Spleen (tissue), 11 donors: ENCODE results near the gene ABCA4. TPM values are rescaled to one million over a fixed set of nuclear protein-coding genes. Genes with fewer than 3 reads are reported as not detected.

ENCODE experiments used
- DNase-seq: peaks from one replicate; pipeline ENCODE4 v3.0.0-alpha.2; 2020
- H3K27ac ChIP-seq, 8 donors: fragments of 200-600 bp; sonication (generic) in 7 of 8; 1 replicate in 4 of 8; 2 replicates in 4 of 8; pipeline versions ENCODE4 v1.5.0 to v1.8.0; 2016 to 2021; ENCODE audit warnings: inconsistent platforms in 4 of 8, mild to moderate bottlenecking in 4 of 8, moderate library complexity in 1 of 8
- H3K27me3 ChIP-seq, 7 donors: fragments of 200-600 bp; sonication (generic) in 6 of 7; replicated peaks in 1 of 7; 1 replicate in 4 of 7; 2 replicates in 3 of 7; pipeline versions ENCODE4 v1.5.0 to v1.8.0; 2016 to 2021; ENCODE audit warnings: inconsistent platforms in 3 of 7, mild to moderate bottlenecking in 1 of 7
- H3K36me3 ChIP-seq, 6 donors: fragments of 200-600 bp; sonication (generic) in 5 of 6; 1 replicate in 4 of 6; 2 replicates in 2 of 6; pipeline versions ENCODE4 v1.5.0 to v1.8.0; 2016 to 2021; ENCODE audit warnings: inconsistent platforms in 2 of 6
- H3K4me1 ChIP-seq, 6 donors: fragments of 200-600 bp; sonication (generic) in 5 of 6; 1 replicate in 3 of 6; 2 replicates in 3 of 6; pipeline versions ENCODE4 v1.5.0 to v1.8.0; 2016 to 2021; ENCODE audit warnings: inconsistent platforms in 3 of 6
- H3K4me3 ChIP-seq, 8 donors: fragments of 200-600 bp; sonication (generic) in 7 of 8; 1 replicate in 4 of 8; 2 replicates in 4 of 8; pipeline versions ENCODE4 v1.5.0 to v1.8.0; 2016 to 2021; ENCODE audit warnings: inconsistent platforms in 4 of 8, mild to moderate bottlenecking in 4 of 8, moderate library complexity in 2 of 8
- H3K9me3 ChIP-seq, 8 donors: fragments of 200-600 bp; sonication (generic) in 7 of 8; 1 replicate in 4 of 8; 2 replicates in 4 of 8; pipeline versions ENCODE4 v1.5.0 to v1.8.0; 2016 to 2021; ENCODE audit warnings: inconsistent platforms in 4 of 8
- POLR2A ChIP-seq, 3 donors: fragments of 450-650 bp; IDR thresholded peaks; one replicate each; pipeline ENCODE4 v1.5.1; 2017; ENCODE audit warnings: antibody characterized with exemption in 3 of 3, mild to moderate bottlenecking in 1 of 3
- POLR2AphosphoS5 ChIP-seq, 3 donors: sonication (generic); formaldehyde crosslinking; IDR thresholded peaks; one replicate each; pipeline ENCODE4 v1.5.1; 2017; ENCODE audit warnings: antibody characterized with exemption in 3 of 3
- WGBS, 5 donors: extraction: QIAGEN DNeasy Blood & Tissue Kit in 3 of 5; methylation state at CpG; one replicate each; pipeline versions ENCODE4 v1.1.5 to v1.1.7; 2013 to 2018; 5-methylcytosine and 5-hydroxymethylcytosine counted together
- intact Hi-C: fragments of 100-400 bp; cut with DNase I; formaldehyde crosslinking; loops from one replicate; pipeline ENCODE4 v1.15.0; 2023; ENCODE audit warnings: low total_unique reads
- polyA plus RNA-seq, 3 donors: library from polyadenylated mRNA; stranded (reverse); fragments of 200-250 nt; gene quantifications; one replicate each; pipeline ENCODE4 v1.2.1, GENCODE V29; 2013
- total RNA-seq, 7 donors: library from RNA; depleted of rRNA in 3 of 7; stranded (reverse); fragments of >200 nt in 3 of 7; fragmentation: NEBNext Ultra II Directional in 4 of 7; extraction: Animal tissue kit (Norgen Biotek cat#: 25700) in 4 of 7; gene quantifications; one replicate each; pipeline versions ENCODE4 v1.1.0 to v1.2.1, GENCODE V29; 2016 to 2021
- TF ChIP-seq, protein P1 (sequence below), 11 experiments: fragments of 200-600 bp in 7 of 11; fragments of 450-650 bp in 4 of 11; sonication (generic) in 4 of 11; IDR thresholded peaks in 8 of 11; conservative IDR thresholded peaks in 3 of 11; 1 replicate in 7 of 11; 2 replicates in 4 of 11; pipeline versions ENCODE4 v1.4.0 to v1.8.0; 2016 to 2021; ENCODE audit warnings: antibody characterized with exemption in 11 of 11, inconsistent platforms in 4 of 11, mild to moderate bottlenecking in 1 of 11
- donor health status: healthy with polysubstance abuse.
- donor health status: DM: no; HTN: no; CAD: no; lungs with moderate emphysema.
- donor health status: DM: no; HTN: no; CAD: no.
- donor health status: Bipolar disorder and iron deficiency.
- donor health status: healthy.
- donor health status: DM: no; HTN: no; CAD: no.
- donor health status: DM: yes; HTN: yes; CAD: no.

The ABCA4 gene
- total and polyA plus RNA-seq, 10 donors, result 0.04 to 0.64 (median 0.24) TPM

DNA sequence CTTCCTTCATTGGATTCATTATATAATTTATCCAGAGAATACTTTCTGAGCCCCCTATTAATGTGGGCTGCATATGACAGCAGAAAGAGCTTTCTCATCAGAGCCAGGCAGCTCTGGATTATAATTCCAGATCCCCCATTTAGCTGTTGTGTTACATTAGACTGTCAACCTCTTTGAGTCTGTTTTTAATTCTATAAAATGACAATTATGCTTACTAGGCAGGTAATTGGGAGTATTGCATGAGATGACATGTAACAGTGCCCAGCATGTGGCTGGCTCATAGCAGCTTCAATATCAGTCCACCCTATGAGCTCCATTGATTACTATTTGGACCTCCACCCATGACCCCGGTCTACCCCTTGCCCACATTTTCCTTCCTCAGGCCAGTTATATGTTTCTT, 49.6 kb downstream of the ABCA4 start:
- 26 to 91% (median 42%) methylated on average over 1 of the region's 1 CpG for WGBS, 5 donors
- Histone ChIP-seq H3K4me1 (peaks cover 0 to 37% (median 15%) of the 10 kb centered on the region in 6 donors), H3K27me3 (peaks cover 0 to 12% (median 0%) of the 10 kb centered on the region in 7 donors), H3K27ac (peak overlapping the region in 3 of 8 donors; percentile 64 to 84 (median 75)), H3K36me3 (no peaks in the 10 kb centered on the region), H3K4me3 (no peak overlapping the region), H3K9me3 (no peaks in the 10 kb centered on the region)
- intact Hi-C loops, result no loop called here
- TF ChIP-seq POLR2AphosphoS5 (IDR thresholded peaks at IDR 0.05), result no peak
- TF ChIP-seq POLR2A (IDR thresholded peaks at IDR 0.05), result no peak
- TF ChIP-seq, protein P1, sequence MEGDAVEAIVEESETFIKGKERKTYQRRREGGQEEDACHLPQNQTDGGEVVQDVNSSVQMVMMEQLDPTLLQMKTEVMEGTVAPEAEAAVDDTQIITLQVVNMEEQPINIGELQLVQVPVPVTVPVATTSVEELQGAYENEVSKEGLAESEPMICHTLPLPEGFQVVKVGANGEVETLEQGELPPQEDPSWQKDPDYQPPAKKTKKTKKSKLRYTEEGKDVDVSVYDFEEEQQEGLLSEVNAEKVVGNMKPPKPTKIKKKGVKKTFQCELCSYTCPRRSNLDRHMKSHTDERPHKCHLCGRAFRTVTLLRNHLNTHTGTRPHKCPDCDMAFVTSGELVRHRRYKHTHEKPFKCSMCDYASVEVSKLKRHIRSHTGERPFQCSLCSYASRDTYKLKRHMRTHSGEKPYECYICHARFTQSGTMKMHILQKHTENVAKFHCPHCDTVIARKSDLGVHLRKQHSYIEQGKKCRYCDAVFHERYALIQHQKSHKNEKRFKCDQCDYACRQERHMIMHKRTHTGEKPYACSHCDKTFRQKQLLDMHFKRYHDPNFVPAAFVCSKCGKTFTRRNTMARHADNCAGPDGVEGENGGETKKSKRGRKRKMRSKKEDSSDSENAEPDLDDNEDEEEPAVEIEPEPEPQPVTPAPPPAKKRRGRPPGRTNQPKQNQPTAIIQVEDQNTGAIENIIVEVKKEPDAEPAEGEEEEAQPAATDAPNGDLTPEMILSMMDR (IDR thresholded peaks at IDR 0.05 in 8 of 11, conservative IDR thresholded peaks at IDR 0.05 in 3 of 11), result no peak
- no peak for DNase-seq

DNA sequence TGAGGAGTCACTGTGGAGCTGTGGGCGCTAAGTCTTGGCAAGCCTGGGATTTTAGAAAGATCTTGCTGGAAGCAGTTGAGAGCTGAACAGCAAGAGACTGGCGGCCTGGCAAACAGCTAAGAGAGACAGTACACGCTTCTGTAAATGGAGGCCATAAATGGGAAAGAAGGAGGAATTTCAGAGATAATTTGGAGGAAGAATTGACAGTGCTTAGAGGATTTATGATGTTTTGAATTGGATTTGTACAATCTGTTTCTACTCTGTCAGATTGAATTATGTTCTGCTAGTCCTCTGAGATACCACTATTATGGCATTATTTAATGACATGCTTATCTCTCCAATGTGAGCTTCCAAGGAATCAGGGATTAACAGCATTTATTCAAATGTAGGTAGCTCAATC, 50.1 kb downstream of the ABCA4 start:
- Histone ChIP-seq H3K27ac (peak overlapping the region in 7 of 8 donors; percentile 58 to 84 (median 64)), H3K9me3 (no peaks in the 10 kb centered on the region), H3K36me3 (no peaks in the 10 kb centered on the region), H3K4me3 (no peak overlapping the region), H3K27me3 (peaks cover 0 to 12% (median 0%) of the 10 kb centered on the region in 7 donors), H3K4me1 (peaks cover 0 to 34% (median 15%) of the 10 kb centered on the region in 6 donors)
- 85 to 90% (median 87%) methylated on average over 3 of the region's 3 CpGs for WGBS, 5 donors
- TF ChIP-seq POLR2A (IDR thresholded peaks at IDR 0.05), result no peak
- TF ChIP-seq POLR2AphosphoS5 (IDR thresholded peaks at IDR 0.05), result no peak
- TF ChIP-seq, protein P1 (IDR thresholded peaks at IDR 0.05 in 8 of 11, conservative IDR thresholded peaks at IDR 0.05 in 3 of 11), result no peak
- intact Hi-C loops, result no loop called here
- no peak for DNase-seq

DNA sequence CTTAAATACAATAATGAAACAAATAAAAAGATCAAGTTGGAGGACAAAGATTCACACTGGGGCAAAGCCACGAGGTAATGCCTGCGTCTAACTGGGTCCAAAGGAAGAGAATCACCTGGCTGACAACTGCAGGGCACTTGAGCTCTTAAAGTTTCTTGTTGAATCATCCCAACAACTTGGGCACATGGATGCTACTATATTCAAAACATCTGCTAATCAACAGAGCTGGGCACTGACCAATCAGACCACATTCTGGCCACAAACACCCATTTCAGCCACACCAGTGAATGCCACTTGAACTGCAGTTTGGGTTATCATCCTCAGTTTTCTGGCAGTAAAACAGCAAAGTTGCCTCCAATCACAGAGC, 51.0 kb downstream of the ABCA4 start:
- Histone ChIP-seq H3K4me3 (no peak overlapping the region), H3K27me3 (peaks cover 0 to 7% (median 0%) of the 10 kb centered on the region in 7 donors), H3K36me3 (no peaks in the 10 kb centered on the region), H3K9me3 (no peaks in the 10 kb centered on the region), H3K4me1 (peaks cover 0 to 34% (median 15%) of the 10 kb centered on the region in 6 donors), H3K27ac (peak overlapping the region in 7 of 8 donors; percentile 58 to 84 (median 64))
- TF ChIP-seq POLR2AphosphoS5 (IDR thresholded peaks at IDR 0.05), result no peak
- TF ChIP-seq POLR2A (IDR thresholded peaks at IDR 0.05), result no peak
- TF ChIP-seq, protein P1 (IDR thresholded peaks at IDR 0.05 in 8 of 11, conservative IDR thresholded peaks at IDR 0.05 in 3 of 11), result no peak
- 57 to 62% (median 59%) methylated on average over 2 of the region's 2 CpGs for WGBS, 5 donors
- intact Hi-C loops, result no loop called here
- no peak for DNase-seq

DNA sequence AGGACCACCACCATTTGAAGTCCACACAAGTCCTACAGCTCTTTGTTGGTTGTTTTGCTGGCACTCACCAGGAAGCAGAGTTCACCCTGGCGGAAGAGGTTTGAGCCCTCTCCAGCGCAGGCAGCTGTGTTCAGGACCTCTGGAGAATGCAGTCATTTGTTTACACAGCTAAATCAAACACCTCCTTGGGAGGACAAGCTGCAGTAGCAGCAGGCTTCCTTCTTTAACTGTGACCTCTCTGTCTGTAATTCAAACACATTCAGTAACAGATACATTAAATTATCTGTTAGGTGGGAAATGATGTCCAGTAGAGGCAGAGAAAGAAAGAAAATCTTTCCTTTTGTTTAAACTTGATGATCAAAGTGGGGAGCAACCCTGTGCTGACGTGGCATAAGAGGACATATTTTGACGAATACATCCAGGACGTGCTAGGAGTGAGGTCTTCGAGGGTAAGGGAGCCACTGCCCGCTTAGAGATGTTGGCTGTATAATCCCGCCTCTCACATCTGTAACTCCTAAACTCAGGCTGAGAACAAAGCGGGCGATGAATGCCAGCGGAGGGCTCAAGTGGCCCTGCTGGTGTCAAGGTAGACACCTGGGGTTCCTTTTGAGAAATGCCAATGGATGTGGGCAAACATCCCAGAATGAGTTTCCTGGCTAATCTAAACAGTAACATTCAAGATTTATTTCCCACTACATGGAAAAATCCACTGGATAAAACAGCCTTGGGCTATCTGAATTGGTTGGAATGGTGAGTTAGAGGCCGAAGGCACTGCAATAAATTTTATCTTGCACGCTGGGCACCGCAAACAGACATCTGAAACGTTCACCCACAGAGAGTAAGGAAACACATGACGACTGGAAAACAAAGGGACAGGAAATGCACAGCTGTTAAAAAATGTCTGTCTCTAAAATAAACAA, 51.7 kb downstream of the ABCA4 start:
- intact Hi-C loops, result no loop called here

More for the DNA sequence above, 51.7 kb downstream of the ABCA4 start:
- DNase-seq, result no peak
- H3K4me3 ChIP-seq, result no peak overlapping the region
- peaks cover 0 to 7% (median 0%) of the 10 kb centered on the region in 7 donors for H3K27me3 ChIP-seq
- no peaks in the 10 kb centered on the region for H3K36me3 ChIP-seq
- no peaks in the 10 kb centered on the region for H3K9me3 ChIP-seq
- WGBS, 5 donors, result 51 to 59% (median 55%) methylated on average over 16 of the region's 16 CpGs
- TF ChIP-seq, protein P1 (IDR thresholded peaks at IDR 0.05 in 8 of 11, conservative IDR thresholded peaks at IDR 0.05 in 3 of 11), result no peak
- TF ChIP-seq POLR2AphosphoS5 (IDR thresholded peaks at IDR 0.05) (peak in 2 of 3 donors; percentile 12 to 29), POLR2A (IDR thresholded peaks at IDR 0.05) (no peak)
- H3K27ac ChIP-seq, result peak overlapping the region in 7 of 8 donors; percentile 60 to 84 (median 64)
- H3K4me1 ChIP-seq, result peaks cover under 1 to 39% (median 16%) of the 10 kb centered on the region in 6 donors
